HG02798 (cell line): ENCODE data around the gene C2orf92.

ENCODE experiments used
- ATAC-seq: cut with Tn5 transposase; IDR thresholded peaks from one replicate; pipeline ENCODE4 v1.9.1; 2021; ENCODE audit warnings: mild to moderate bottlenecking; ENCODE audit not compliant: unreplicated experiment, poor library complexity

Gene C2orf92

GRCh38 chr2:97726261-97727064, 57.0 kb downstream of the C2orf92 start:
- ATAC-seq: no peak

GRCh38 chr2:97727296-97727695, 57.8 kb downstream of the C2orf92 start:
- ATAC-seq: no peak

DNA sequence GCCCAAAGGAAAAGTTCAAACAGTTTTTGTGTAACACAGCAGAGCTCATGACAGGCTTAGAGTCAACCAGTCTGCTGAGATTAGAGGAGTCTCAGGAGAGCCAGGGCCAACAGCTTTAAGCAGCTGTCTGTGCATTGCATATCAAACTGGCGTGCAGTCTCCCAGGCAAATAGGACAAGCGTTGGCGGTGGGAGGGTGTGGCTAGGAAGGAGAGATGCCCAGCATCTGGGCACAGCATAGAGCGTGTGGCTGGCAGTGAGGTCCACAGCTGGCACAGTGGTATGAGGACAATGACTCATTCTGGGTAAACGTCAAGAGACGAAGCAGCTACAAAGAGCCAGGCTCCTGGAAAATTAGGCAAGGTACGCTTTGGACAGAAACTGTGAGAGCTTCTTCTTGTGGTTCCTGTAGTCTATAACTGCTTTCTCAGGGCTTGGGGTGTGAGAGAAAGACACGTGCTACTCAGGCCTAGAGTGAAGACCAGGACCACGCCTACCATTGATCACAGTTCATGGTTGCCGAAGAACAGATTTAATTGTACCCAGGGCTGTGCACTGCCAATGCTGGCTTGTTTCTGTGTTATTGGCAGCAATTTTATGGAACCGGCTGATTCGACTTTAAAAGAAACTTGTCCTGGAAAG, 58.7 kb downstream of the C2orf92 start:
- ATAC-seq: no peak

DNA sequence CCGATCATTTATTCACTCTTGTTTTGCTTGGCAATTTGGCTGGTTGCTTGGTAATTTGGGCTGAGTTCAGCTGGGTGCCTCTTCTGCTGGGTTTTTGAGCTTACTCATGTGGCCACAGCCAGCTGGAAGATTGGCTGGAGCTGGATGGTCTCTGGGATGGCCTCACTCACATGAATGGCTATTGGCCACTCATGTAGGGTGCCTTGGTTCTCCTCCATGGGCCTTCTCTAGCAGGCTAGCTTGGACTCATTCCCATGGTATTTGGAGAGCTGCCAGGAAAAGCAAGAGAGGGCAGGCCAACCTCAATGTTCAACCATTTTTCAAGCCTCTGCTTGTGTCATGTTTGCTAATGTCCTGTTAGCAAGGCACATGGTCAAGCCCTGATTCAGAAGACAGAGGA, 60.7 kb downstream of the C2orf92 start:
- no peak for ATAC-seq

DNA sequence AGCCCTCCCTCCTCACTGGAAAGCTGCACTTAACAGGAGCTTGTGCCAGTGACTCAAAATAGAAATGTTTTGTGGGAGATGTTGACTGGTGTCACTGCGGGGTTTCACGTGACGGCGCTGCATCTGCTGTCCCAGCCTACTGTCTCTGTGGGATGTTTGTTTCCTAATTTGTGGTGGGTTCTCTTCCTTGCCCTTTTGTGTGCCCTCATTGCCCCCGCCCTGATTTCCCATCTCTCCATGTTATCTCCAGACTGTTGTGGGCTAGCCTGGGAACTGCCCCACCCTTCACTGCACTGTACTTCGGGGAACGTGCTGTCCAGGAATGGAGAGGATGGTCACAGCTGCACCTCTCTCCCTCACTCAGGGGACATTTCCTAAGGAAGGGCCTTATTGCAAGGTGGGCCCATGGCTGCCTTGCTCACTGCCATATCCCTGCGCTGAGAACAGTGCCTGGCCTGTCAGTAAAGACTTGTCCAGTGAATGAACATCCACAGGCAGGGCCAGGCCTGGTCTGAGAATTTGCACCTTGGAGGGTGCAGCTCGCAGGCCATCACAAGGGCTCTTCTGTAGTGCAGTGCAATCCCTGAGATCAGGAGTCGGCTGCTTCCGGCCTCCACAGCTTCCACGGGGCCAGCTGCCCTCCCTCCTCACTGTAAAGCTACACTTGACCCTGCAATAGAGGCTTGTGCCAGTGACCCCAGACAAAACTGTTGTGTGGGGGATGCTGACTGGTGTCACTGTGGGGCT, 61.9 kb downstream of the C2orf92 start:
- no peak for ATAC-seq

- ATAC-seq: no peak
Observed at GRCh38 chr2:97732436-97733340, 63.2 kb downstream of the C2orf92 start.

- no peak for ATAC-seq
Observed at GRCh38 chr2:97733341-97734035, 64.0 kb downstream of the C2orf92 start.

DNA sequence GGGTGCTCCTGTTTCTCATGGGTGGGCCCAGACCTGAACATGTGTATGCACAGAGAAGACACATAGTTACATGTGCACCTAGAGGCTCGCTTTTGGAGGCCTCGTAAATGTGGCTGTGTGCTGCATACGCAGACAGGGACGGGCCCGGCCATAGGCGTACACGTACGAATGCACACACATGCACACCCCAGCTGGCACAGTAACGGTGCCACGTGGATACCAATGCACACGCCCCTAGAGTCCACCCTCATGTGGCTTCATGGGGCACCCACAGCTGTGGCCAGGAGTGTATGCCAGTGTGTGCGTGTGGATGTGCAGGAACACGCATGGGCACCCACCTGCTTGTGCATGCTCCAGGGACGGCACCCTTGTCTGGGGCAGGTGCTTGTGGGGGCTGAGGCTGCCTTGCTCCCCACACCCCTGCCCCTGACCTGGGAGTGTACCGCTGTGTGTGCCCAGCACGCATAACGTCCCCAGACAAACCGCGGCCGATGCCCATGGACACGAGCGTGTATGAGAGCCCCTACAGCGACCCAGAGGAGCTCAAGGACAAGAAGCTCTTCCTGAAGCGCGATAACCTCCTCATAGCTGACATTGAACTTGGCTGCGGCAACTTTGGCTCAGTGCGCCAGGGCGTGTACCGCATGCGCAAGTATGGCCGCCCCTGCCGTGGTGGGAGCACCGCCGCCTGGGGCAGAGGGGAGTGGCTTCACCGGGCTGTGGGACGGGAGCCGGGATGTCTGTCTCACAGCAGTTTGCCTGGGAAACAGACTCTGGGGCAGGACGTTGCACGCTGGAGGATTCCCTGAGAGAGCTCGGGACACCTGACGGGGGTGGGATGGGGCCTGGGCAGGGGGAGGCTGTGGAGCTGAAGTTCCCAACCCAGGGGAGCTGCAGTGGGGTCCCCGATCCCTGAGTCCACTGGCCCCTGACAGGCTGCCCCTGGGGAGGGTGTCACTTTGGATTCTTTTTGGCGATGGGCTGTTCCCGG, 64.8 kb downstream of the C2orf92 start:
- ATAC-seq: no peak

- ATAC-seq: no peak
Observed at GRCh38 chr2:97735161-97735561, 65.6 kb downstream of the C2orf92 start.

DNA sequence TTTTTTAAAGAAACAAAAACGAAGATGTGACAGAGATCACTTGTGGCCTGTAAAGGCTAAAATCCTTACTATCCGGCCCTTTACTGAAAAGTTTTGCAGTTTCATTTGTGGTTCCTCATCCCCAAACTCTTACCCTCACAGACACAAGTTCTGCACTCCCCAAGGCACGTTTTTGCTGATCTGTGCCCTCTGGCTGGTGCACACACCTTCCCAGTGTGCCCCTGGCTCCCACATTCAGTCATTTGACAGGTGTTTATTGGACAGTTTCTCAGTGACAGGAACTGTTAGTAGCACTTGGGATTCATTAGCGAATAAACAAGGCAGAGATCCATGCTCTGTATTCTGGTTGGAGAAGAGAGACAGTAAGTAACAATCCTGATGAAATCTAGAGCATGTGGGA, 66.7 kb downstream of the C2orf92 start:
- no peak for ATAC-seq

DNA sequence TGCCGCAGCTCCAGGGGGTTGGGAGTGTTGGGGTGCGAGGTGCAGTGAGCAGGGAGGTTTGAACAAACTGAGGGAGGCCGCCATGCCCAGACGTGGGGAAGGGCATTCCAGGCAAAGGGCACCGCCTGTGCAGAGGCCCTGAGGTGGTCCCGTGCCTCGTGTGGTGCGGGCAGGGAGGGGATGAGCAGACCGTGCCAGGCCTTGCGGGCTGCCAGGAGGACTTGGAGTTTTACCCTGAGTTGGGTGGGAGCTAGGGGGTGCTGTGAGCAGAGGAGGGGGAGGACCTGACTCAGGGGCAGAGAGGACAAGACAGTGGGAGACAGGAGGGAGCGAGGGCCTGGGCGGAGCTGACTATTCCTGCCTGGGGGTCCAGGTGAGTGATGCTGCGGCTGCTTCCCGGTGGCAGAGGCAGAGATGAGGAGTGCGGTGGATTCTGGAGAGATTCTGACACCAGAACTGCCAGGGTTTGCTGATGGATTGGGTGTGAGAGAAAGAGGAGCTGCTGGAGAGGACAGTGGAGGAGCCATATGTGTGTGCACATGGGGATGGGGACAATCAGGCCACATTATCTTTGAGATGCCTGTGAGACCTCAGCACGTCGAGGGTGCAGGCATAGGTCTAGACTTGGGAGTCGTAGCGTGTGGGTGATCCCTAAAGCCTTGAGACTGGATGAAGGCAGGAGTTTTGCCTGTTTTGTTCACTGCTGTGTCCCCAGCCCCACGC, 67.3 kb downstream of the C2orf92 start:
- ATAC-seq: no peak

- no peak for ATAC-seq
Observed at GRCh38 chr2:97737421-97738178, 68.1 kb downstream of the C2orf92 start.

DNA sequence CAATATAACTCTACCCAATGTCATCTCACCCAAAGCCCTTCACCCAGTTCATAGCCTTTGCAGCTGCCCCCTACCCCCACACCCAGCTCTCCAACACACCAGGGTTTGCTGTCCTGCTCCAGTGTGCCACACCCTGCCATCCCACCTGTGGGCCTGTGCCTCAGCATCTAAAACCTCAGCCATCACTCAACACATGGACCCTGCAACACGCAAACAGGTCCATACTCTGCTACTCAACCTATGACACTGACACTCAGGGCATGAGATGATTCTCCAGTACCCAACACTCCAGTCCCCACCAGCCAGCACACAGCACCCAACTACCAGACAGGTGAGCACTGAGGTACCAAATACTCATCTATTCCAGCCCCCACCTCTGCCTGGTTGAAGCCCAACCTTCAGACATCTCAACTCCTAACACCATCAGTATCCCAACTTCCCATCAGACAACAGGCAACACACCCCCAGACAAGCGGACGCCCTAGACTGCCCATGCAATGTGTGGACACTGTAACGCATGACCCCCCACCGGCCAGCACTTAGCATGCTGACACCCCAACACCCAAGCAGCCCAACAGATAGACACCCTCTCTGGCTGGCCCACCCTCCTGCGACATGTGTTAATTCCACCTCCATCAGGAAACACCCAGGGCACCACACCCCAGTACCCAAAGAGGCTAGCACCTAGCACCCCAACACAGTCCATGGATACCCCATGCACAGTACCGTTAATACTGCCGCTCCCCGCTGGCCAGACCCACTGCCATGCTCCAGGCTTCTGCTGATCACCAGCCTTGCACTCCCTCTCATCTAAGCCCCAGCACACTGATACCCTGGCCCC, 68.9 kb downstream of the C2orf92 start:
- no peak for ATAC-seq

GRCh38 chr2:97739020-97739892, 69.7 kb downstream of the C2orf92 start:
- no peak for ATAC-seq

- no peak for ATAC-seq
Observed at GRCh38 chr2:97739893-97740245, 70.4 kb downstream of the C2orf92 start.
